Astrocyte (in vitro differentiated cells and primary cell): ENCODE results near the gene COL18A1.

Experiments
- EZH2 ChIP-seq: IDR thresholded peaks from 2 replicates; pipeline ENCODE4 v1.6.1; 2012; ENCODE audit warnings: mild to moderate bottlenecking, low read length, inconsistent platforms; ENCODE audit not compliant: insufficient read depth
- TF ChIP-seq, protein P1 (sequence below): IDR thresholded peaks from 2 replicates; pipeline ENCODE4 v1.5.1; 2011; ENCODE audit warnings: low read depth, mild to moderate bottlenecking, inconsistent platforms, low read length, moderate library complexity; ENCODE audit not compliant: insufficient read depth

DNA sequence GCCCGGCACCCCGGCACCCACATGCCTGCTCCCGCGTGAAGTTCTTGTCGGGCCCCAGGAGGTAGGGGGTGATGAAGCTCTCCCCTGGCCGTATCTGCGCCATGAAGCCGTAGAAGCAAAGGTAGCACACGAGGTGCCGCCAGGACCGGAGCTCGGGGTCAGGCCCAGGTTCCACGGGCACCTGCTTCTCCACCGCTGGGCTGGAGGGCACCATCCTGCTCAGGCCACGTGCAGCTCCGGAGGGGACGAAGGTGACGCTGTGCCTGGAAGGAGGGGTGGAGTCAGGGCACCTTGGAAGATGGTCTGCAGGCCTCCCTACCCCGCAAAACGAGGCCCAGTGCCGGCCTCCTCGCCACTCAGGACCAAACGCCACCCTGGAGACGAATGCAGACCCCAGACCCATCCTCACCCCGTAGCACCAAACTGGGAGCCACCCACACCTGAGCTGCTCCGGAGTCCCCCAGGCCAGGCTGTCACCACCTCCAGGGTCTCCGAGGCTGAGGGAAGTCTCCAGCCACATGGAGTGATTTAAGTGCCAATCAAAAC, 132.9 kb downstream of the COL18A1 start:
- TF ChIP-seq, protein P1, sequence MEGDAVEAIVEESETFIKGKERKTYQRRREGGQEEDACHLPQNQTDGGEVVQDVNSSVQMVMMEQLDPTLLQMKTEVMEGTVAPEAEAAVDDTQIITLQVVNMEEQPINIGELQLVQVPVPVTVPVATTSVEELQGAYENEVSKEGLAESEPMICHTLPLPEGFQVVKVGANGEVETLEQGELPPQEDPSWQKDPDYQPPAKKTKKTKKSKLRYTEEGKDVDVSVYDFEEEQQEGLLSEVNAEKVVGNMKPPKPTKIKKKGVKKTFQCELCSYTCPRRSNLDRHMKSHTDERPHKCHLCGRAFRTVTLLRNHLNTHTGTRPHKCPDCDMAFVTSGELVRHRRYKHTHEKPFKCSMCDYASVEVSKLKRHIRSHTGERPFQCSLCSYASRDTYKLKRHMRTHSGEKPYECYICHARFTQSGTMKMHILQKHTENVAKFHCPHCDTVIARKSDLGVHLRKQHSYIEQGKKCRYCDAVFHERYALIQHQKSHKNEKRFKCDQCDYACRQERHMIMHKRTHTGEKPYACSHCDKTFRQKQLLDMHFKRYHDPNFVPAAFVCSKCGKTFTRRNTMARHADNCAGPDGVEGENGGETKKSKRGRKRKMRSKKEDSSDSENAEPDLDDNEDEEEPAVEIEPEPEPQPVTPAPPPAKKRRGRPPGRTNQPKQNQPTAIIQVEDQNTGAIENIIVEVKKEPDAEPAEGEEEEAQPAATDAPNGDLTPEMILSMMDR: no peak
- TF ChIP-seq EZH2: no peak
